ENCODE measurements around the gene CAPG. TPM values are rescaled to one million over a fixed set of nuclear protein-coding genes. Genes with fewer than 3 reads are reported as not detected.

The CAPG gene
- total RNA-seq, 1 experiment from 2014 or later, result 117 TPM

- ATAC-seq, result no peak
- Mint-ChIP-seq H3K27ac (no peak overlapping the region), H3K36me3 (no peaks in the 10 kb centered on the region), H3K27me3 (ENCODE audit: low read depth) (peaks cover 15% of the 10 kb centered on the region), H3K4me3 (no peak overlapping the region), H3K9me3 (no peaks in the 10 kb centered on the region), H3K4me1 (peaks cover 61% of the 10 kb centered on the region)
- POLR2A ChIA-PET, result interaction anchor here (0.7 to 6.1 kb wide), 2 partner anchors 104 to 108 kb away, joined by 4 to 54 read pairs; partner anchors contain the start of gene MAT2A
- TF ChIP-seq MAX (CRISPR knock-in tag; IDR thresholded peaks at IDR 0.05), result no peak
- no peak for TF ChIP-seq SMAD4 (CRISPR knock-in tag; IDR thresholded peaks at IDR 0.05)
- TF ChIP-seq CDX4 (CRISPR knock-in tag; IDR thresholded peaks at IDR 0.05; ENCODE audit: borderline replicate concordance), result no peak
- TF ChIP-seq EMX1 (CRISPR knock-in tag; IDR thresholded peaks at IDR 0.05), result no peak
- no peak for TF ChIP-seq PRDM15 (CRISPR knock-in tag; IDR thresholded peaks at IDR 0.05)
- no peak for TF ChIP-seq ZNF219 (CRISPR knock-in tag; IDR thresholded peaks at IDR 0.05; ENCODE audit: borderline replicate concordance)
- no peak for TF ChIP-seq MXD4 (CRISPR knock-in tag; IDR thresholded peaks at IDR 0.05; ENCODE audit: borderline replicate concordance)
- TF ChIP-seq KAT7 (CRISPR knock-in tag; IDR thresholded peaks at IDR 0.05; ENCODE audit: borderline replicate concordance), result no peak
- no peak for TF ChIP-seq ESRRA (CRISPR knock-in tag; IDR thresholded peaks at IDR 0.05; ENCODE audit: borderline replicate concordance)
- no peak for TF ChIP-seq ATF3 (CRISPR knock-in tag; conservative IDR thresholded peaks at IDR 0.05)
- no peak for TF ChIP-seq CTCF (IDR thresholded peaks at IDR 0.05)
- TF ChIP-seq JUN (CRISPR knock-in tag; IDR thresholded peaks at IDR 0.05), result no peak
- TF ChIP-seq ARID4B (CRISPR knock-in tag; IDR thresholded peaks at IDR 0.05; ENCODE audit: borderline replicate concordance), result no peak
- TF ChIP-seq E2F1 (CRISPR knock-in tag; IDR thresholded peaks at IDR 0.05), result no peak
- TF ChIP-seq CREM (CRISPR knock-in tag; IDR thresholded peaks at IDR 0.05), result no peak
- no peak for TF ChIP-seq HMGXB4 (CRISPR knock-in tag; IDR thresholded peaks at IDR 0.05)
- TF ChIP-seq PRRX2 (CRISPR knock-in tag; IDR thresholded peaks at IDR 0.05), result no peak
- CTCF ChIA-PET, result interaction anchor here (0.8 to 5.3 kb wide), 2 partner anchors 15 to 90 kb away, joined by 3 to 45 read pairs; partner anchors contain the start of gene SH2D6
- DNase-seq (ENCODE audit: low spot score), result no peak
Measured at GRCh38 chr2:85434696-85435095, 24.5 kb upstream of the CAPG start.

Measured in WTC11 (cell line).